IPS-11a (cell line): Measurements from ENCODE around the gene HEXIM1.

ENCODE experiments used
- H3K4me3 ChIP-seq: one replicate; pipeline ENCODE4 v1.5.1; 2013; ENCODE audit warnings: low read depth, low read length, control low read depth

Gene HEXIM1

DNA sequence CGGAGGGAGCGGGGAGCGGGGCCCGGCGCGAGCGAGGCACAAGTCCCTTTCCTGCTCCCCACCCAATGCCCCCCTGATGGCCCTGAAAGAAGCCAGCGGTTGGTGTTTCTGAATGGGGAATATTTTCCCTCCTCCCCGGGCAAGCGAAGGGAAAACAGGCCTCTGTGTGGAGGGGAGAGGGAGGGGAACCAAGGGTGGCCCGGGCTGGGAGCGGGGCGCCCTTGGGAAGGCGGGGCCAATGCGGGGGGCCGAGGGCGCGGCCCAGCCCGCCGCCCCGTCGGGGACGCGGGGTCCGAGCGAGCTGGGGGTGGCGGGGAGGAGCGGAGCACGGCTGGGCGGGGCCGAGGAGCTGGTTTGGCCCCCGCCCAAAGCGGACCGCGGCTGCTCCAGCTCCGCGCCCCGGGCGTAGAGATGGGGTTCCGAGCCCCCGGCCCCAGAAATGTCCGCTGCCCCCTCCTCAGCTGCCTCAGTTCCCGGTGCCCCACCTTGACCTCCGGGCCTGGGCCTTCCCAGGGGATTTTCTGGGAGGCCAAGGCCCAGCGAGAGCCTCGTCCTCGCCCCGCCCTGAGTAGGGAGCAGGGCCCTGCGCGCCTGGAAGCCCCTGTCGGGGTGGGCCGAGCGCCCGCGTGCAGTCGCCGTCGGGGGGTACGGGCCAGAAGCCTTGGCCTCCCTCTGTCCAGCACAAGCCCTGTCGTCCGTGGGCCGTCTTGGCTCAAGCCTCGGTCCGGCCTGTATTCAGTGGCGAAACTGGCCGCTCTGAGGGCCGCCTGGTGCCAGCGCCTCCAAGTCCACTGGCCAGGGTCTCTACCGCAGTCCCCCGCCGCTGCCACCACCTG is 3.9 kb upstream of the HEXIM1 start:
- H3K4me3 ChIP-seq: peak overlapping the region; percentile 38

DNA sequence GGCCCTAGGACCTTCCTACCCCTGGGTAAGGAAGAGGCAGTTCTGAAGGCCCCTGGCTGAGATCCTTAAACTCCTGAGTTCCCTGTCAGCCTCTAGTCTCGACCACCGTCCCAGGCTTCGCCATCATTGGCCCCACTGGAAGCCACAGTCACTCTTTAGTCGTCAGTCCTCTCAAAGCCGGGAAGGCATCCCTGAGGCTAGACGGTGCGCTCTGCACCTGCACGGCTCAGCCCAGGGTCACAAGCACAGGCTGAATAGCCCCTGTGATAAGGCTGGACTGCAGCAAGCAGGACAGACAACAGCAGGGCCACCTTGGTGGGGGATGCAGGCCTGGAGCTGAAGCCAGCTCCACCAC is 3.3 kb upstream of the HEXIM1 start:
- no peak overlapping the region for H3K4me3 ChIP-seq

DNA sequence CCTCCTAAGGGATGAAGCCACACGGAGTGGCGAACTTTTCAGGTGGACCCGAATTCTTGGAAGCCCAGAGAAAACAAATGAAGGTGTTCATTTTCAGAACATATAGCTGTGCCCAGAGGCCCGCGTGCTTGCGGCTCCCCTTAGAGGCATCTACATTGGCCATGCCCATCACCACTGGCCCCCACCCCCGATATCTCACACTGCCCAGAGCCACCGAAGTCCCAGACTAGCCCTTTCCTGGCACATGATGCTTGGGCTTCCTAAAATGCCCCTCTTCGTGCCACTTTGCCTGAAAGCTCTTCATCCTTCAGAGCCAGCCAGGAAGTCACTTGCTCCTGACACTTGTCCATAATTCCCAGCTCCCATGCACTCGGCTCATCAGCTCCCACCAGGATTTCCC is 2.1 kb upstream of the HEXIM1 start:
- H3K4me3 ChIP-seq: no peak overlapping the region

DNA sequence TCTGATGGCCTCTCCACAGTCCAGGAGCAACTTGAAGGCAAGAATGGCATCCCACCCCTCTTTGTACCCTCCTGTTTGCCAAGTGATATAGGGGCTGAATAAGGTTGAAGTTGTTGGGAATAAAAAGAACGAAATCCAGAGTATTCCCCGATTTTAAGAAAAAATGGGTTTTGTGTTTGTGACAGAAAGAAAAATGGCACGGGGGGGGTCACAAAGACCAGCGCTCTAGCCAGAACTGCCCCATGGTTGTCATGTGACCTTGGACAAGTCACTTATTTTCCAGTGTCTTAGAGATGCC is 1.7 kb upstream of the HEXIM1 start:
- H3K4me3 ChIP-seq: no peak overlapping the region

DNA sequence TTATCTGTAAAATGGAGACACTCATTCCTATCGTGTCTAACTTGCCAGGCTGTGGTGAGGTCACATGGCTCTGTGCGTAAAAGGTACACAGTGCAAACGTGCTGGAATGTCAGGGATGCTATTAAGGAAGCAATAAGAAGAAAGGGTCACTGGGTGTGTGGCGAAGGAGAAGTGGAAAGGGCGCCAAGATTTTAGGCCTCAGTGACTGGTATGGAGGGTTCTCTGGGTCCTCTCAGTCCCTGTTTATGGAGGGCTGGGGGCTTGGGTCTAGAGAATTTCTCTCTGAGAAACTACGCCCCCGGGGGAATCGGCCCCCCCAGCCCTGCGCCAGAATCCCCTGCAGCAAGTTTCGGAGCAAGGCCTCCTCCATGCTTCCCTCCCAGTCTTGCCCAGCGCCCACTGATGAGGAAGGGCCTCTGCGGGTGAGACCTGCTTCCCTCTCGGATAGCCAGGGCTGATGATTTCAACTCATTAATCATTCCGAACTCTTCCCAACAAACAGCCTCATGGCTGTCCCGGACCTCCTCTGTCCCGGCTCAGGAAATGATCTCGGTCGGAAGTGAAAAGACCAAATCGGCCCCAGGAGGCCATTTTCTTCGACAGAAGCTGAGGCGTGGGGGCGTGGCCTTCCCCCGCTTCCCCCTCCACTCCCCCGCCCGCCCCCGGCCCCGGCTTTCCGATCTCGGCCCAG is 1.2 kb upstream of the HEXIM1 start:
- H3K4me3 ChIP-seq: peak overlapping the region; percentile 80

DNA sequence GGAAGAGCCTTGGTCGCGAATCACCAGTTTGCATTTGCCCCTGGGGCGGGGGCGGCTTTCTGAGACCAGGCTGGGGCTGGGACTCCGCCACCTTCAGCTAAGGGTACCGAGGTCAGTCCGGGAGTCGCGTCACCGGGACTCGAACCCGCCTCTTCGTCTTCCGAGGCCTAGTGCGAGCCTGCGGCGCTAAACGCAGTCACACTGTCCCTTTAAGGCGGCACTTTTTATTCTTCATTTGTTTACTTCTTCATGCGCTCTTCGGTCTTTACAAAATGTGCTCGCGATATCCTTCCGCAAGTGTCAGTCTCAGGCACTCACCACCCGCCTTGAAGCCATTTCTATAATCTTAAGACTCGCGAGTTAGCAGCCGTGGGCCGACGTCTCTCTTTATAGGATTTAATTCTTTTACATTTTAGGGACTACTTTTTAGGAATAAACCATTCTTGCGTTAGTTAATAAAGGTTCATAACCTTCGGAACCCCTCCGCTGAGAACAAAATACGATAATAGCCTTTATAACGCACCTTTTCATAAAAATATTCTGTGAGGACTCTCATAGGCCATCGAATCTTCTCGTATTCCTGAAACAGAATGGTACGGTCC is 593 bp upstream of the HEXIM1 start:
- H3K4me3 ChIP-seq: peak overlapping the region; percentile 80

DNA sequence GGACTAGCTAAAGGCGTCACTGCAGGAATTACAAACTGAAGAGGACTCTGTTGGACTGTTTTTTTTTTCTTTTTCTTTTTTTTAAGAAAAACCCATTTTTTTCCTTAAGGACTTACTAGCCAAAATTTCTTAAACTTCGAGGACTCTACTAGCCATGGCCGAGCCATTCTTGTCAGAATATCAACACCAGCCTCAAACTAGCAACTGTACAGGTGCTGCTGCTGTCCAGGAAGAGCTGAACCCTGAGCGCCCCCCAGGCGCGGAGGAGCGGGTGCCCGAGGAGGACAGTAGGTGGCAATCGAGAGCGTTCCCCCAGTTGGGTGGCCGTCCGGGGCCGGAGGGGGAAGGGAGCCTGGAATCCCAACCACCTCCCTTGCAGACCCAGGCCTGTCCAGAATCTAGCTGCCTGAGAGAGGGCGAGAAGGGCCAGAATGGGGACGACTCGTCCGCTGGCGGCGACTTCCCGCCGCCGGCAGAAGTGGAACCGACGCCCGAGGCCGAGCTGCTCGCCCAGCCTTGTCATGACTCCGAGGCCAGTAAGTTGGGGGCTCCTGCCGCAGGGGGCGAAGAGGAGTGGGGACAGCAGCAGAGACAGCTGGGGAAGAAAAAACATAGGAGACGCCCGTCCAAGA is 878 bp downstream of the HEXIM1 start:
- H3K4me3 ChIP-seq: peak overlapping the region; percentile 93

DNA sequence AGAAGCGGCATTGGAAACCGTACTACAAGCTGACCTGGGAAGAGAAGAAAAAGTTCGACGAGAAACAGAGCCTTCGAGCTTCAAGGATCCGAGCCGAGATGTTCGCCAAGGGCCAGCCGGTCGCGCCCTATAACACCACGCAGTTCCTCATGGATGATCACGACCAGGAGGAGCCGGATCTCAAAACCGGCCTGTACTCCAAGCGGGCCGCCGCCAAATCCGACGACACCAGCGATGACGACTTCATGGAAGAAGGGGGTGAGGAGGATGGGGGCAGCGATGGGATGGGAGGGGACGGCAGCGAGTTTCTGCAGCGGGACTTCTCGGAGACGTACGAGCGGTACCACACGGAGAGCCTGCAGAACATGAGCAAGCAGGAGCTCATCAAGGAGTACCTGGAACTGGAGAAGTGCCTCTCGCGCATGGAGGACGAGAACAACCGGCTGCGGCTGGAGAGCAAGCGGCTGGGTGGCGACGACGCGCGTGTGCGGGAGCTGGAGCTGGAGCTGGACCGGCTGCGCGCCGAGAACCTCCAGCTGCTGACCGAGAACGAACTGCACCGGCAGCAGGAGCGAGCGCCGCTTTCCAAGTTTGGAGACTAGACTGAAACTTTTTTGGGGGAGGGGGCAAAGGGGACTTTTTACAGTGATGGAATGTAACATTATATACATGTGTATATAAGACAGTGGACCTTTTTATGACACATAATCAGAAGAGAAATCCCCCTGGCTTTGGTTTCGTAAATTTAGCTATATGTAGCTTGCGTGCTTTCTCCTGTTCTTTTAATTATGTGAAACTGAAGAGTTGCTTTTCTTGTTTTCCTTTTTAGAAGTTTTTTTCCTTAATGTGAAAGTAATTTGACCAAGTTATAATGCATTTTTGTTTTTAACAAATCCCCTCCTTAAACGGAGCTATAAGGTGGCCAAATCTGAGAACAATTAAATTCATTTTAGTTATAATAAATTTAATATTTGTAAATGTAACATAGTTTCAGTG is 1.7 kb downstream of the HEXIM1 start:
- peak overlapping the region; percentile 93 for H3K4me3 ChIP-seq

DNA sequence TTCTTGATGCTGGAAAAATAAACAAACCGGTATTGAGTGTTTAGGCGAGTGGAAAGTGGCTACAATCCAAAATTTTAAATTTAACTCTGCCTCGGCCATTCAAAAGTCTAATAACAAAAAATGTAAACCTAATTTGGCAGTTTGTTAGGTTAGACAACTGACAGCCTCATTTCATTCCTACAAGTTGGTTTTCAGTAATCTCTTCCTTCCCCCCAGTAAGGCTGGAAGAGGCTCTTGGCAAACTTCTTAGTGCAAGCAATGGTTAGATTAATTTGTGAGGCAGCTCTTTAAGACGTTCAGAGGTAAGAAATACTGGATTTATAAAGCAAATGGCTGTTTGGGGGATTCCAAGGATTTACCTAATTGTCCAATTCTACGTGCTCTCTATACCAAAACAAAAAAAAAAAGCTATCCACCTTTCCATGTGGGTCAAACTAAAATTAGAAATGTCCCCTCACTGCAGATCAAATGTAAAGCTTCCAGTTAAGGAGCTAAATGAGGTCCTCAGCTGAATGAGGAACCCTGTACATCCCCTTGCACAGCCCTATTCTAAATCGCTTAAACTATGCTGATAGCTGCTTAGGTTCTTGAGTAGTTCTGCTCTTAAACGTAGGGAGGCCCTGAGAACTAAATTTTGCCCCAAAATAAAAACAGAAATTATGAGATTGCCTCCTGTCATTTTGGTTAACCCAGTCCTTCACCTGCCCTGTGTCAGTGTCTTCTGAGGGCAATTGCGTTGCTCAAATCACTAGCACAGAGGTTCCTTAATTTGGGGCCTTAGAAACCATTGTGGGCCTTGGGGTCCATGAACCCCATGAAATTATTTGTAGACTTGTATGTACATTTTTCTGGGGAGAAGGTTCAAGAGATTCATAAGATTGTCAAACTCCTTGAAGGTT is 2.9 kb downstream of the HEXIM1 start:
- H3K4me3 ChIP-seq: peak overlapping the region; percentile 93

DNA sequence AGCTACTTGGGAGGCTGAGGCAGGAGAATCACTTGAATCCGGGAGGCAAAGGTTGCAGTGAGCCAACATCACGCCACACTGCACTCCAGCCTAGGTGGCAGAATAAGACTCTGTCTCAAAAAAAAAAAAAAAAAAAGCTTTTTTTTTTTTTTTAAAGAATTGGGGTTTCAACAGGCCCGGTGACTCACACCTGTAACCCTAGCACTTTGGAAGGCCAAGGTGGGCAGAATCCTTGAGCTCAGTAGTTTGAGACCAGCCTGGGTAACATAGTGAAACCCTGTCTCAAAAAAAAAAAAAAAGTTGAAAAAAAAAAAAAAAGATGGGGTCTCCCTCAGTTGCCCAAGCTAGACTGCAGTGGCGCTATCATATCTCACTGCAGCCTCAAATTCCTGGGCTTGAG is 6.8 kb downstream of the HEXIM1 start:
- H3K4me3 ChIP-seq: no peak overlapping the region

DNA sequence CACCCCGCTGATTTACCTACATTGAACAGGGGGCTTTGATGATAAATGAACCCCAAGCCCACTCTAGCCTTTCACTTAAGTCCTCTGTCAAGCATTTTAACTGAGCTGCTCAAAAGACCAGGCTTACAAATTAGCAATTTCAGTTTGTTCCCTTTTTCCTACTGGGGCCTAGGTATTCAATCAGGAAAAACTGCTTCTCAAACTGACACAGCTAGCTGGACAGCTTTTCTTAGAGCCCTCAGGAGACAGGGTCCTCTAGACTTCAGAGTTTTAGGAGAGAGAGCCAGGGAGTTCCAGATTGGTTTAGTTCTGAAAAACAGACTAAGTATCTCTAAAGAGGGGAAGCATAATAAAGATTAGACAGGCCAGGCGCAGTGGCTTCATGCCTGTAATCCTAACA is 7.2 kb downstream of the HEXIM1 start:
- no peak overlapping the region for H3K4me3 ChIP-seq

DNA sequence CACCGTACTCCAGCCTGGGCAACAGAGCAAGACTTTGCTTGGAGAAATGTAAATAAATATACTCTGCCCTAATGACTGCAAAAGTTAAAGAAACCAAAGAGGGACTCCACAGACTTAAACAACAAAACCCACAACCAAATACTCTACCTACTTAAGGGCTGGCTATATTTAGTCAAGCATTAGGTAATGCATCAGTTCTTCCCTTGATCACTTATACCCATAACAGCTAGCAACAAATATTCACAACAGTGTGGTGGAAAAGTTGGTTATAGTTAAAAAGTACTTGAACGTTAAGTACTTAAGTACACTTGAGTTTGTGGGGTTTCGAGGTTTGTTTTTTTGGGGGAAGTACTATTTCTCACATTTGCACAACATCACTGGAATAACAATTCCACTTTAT is 8.0 kb downstream of the HEXIM1 start:
- no peak overlapping the region for H3K4me3 ChIP-seq

DNA sequence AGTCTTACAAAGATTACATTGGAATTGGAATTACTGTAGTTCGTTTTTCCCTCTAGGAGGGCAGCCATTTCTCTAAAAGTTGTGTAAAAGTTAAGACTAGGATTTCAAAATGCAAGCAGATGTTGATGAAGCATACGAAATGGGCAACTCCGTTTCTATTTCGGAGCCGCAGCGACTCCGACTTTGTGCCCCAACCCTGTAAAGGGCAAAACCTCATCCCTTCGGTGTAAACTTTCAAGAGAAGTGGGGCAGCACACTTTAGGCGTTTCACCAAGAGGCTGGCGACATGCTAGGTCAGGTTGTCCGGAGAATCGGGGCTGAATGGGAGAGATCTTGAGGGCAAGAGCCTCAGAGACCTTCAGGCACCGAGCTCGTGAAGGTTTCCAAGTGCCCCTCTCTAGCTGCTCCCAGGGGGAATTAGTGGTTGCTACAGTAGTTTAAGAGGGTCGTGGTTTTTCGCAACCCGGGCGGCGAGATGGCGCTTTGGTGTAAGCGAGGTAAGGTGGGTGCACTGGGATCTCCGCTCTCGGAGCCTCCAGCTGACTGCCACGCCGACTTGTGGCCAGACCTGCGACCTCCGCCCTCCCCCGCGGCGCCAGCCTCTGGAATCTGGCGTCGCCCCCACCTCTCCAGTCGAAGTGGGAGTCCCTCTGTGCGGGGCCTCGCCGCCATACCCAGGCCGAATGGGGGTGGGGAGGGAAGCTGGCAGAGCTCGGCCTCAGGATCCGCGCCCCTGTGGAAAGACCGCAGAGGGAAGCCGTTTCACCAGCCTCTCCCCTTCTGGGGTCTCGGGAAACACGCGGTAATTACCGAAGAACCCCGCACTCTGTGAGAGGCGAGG is 12.4 kb downstream of the HEXIM1 start:
- peak overlapping the region; percentile 89 for H3K4me3 ChIP-seq

DNA sequence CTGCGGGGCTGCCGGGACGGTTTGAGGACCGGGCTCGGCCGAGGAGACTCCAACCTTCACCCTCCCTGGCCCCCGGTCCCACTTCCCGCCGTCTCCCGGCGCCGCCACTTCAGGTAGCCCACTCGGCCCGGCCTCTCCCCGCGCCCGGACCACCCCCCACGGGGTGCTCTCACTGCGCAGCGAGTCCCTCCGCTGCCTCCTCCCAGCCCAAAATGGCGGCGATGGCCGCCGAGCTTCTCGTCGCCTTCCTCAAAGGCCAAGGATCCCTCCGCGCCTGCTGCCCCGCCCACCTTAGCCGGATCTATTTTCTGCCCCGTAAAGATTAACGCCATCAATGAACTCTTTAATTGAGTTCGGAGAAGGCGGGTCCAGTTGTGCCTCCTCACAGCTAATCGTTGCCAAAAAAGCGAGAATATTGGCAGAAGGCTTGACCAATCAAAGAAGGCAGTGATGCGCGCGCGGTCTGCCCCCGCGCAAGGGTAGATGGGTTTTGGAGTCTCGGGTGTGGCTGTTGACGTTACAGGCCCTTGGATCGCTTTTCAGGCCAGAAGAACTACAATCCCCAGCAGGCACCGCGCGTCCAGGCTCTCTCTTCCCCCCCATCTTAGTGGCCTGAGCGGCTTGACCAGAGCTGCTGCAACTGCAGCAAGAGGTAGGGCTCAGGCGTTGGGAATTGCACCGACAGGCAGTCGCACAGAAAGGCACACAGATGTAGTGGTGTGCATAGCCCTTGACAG is 13.2 kb downstream of the HEXIM1 start, which contains the start of gene HEXIM2:
Gene HEXIM2 (plus strand): TSS at position 588 of the 737 bp plus-strand sequence. CDS start 919 bp downstream, outside the sequence.
- peak within 1 kb of the TSS; percentile 89 for H3K4me3 ChIP-seq

DNA sequence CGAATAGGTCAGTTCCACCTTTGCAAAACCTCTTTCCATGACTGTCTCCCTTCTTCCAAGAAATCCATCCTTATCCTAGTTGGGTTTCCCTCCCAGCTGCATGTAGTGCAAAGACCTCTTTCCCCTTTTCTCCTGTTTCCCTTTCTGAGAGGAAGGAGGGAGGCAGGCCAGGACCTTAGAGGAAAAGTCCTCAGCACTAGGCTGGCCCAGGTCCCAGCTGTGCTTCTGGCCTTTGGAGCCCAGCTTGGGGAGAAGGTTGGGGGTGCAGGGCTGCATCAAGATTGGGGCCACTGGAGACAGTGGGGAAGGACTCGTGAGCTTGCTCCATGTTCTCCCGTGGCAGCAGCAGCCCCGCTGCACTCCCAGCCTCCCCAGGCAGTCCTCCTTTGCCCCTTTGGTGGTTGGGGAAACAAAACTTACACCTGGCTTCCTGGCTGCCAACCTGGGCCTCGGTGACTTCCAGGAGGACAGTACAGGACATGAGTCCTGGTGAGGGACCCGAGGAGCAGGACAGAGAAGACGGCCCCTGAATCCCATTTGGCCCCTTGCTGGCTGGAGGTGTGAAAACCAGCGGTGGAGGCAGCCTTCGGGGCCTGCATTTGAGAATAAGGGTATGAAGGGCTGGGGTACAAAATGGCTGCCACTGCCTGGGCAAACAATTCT is 13.9 kb downstream of the HEXIM1 start:
- H3K4me3 ChIP-seq: peak overlapping the region; percentile 38

DNA sequence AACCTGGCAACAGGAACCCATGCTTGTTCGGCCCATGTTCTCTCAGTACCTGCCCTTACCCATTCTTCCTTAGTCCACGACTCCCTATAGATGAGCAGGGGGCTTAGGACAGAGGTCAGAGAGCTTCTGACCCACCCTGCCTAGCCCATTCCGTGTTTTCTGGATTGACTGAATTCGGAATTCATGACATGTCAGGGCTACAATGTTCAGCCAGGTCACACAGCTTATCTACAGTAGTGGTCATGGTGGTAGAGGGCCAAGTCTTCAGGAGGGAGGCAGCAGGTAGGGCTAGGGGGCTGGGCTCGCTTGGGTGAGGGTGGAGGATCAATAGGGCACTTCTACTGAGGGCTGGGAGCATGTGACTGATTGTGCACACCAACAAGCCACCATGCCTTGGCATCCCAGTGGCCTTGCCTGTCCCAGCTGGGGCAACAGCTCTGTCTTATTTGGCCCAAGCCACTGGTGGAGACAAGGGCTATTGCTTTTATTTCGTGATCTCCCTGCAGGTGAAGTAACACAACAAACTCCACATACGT is 16.5 kb downstream of the HEXIM1 start:
- no peak overlapping the region for H3K4me3 ChIP-seq
